ENCODE data around the gene CCL8.

- TF ChIP-seq CTCF (IDR thresholded peaks at IDR 0.05; ENCODE audit: low read depth, low read length, poor library complexity, severe bottlenecking) (no peak), EZH2phosphoT487 (IDR thresholded peaks at IDR 0.05; ENCODE audit: borderline replicate concordance, low read length) (no peak)
These were observed 7.9 kb upstream of the CCL8 start for GRCh38 chr17:34311291-34311690.
